Hematopoietic multipotent progenitor cell (in vitro differentiated cells): ENCODE data around the gene UBXN11. TPM values are rescaled to one million over a fixed set of nuclear protein-coding genes. Genes with fewer than 3 reads are reported as not detected.

ENCODE experiments used
- DNase-seq, 3 donors: peaks; one replicate each; pipeline ENCODE4 v3.0.0-alpha.2; 2011 to 2015; ENCODE audit warnings: low read depth in 2 of 3, low spot score in 2 of 3
- total RNA-seq: library from RNA; depleted of rRNA; stranded (reverse); fragments of >200 nt; gene quantifications from one replicate; pipeline ENCODE4 v1.2.3, GENCODE V29; 2012

Gene UBXN11
- total RNA-seq, result 18.6 TPM

- peak; percentile 77 to 95 (median 93) for DNase-seq
Observed at GRCh38 chr1:26306290-26307229, at the start of gene UBXN11. UBXN11 (minus strand) TSS chr1:26306636; CDS start chr1:26302883, 3,753 bp downstream.

GRCh38 chr1:26356106-26356505 lies 49.7 kb upstream of the UBXN11 start:
- no peak for DNase-seq

DNA sequence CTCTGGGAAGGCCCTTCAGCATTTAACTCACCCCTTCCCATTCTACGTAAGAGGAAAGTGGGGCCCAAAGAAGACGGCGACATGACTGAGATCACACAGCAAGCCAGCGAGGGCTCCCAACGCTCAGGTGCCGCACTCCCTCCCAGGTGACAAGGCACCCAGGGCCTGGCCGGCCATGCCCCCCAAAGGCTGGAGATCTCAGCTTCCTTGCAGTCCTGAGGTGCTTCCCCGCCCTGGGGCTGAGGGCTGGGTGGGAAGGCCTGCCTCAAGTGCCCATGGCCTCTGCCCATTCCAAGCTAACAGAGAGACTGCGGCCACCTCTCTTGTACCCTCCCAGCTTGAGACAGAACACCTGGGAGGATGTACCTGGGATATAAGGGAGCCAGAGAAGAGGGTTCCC lies 48.5 kb upstream of the UBXN11 start:
- no peak for DNase-seq

DNA sequence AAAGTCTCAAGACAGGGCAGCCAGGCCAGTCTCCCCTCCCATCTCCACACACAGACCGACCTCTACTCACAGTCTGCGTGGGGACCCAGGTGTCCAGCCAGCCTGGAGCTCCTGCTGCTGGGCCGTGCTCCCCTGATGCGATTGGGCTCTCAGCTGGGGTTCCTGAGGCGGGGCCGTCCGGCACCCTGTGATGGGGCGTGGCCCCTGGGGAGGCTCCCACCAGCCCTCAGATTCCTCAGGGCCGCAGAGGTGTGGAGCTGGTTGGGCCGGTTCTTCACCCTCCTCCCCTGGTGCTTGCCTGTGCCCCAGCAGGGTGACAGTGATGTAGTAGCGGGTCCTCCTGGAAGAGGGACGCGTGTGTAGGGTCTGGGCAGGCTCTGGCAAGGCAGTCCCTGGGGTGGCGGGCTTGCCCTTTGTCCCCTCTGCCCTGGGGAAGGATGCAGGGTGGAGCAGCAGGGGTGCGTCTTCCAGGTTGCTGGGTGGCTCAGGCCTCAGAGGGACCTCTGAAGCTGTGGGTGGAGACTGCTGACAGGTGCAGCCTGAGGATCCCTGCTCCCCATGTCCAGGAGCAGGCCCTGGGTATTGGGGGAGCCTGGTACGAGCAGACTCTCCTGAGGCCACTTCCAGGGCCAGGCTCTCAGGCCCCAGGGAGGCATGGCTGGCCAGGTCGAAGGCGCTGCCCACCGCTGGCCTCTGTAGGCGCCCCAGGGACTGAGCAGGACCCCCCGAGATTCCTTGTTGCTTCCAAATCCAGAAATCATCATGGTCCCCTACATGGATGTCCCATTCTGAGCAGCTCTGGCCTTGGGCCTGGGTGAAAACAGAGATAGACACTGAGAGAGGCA lies 47.8 kb upstream of the UBXN11 start, which contains the start of gene CRYBG2:
TSS of gene CRYBG2 (minus strand) at position 155 of the 845 bp plus-strand sequence. CDS start 7,473 bp downstream, outside the sequence.
- no peak for DNase-seq

DNA sequence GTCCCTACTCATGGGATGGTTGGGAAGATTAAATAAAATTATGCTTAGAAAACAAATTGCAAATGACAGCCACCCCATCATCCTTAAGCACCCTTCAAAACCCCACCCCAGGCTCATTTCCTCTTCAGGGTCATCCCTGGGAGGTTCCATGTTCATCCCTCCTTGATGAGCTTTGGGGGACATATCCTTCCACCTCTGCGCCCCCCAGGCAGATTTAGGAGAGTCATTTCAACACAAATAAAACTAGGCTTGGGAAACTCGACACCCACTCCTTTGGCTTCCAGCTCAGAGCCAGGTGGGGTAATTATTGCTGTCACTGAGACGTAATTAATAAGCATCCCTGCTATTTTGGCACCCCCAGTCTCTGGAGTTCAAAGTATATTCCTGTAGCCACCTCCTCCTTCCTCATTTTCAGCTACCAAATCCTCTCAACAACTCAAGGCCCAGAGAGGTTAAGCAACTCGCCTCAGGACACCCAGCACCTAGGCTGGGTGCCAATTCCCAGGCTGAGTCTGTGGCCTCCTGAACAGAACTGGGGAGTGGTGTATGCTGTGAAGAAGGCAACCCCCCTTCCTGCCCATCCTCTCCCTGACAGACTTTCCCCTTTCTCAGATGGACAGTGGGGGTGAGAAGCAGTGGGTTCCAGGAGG lies 46.9 kb upstream of the UBXN11 start:
- DNase-seq, result no peak

GRCh38 chr1:26352338-26352679 lies 45.9 kb upstream of the UBXN11 start:
- DNase-seq, result no peak

- DNase-seq, result no peak
Observed at GRCh38 chr1:26351590-26352337, 45.3 kb upstream of the UBXN11 start.

DNA sequence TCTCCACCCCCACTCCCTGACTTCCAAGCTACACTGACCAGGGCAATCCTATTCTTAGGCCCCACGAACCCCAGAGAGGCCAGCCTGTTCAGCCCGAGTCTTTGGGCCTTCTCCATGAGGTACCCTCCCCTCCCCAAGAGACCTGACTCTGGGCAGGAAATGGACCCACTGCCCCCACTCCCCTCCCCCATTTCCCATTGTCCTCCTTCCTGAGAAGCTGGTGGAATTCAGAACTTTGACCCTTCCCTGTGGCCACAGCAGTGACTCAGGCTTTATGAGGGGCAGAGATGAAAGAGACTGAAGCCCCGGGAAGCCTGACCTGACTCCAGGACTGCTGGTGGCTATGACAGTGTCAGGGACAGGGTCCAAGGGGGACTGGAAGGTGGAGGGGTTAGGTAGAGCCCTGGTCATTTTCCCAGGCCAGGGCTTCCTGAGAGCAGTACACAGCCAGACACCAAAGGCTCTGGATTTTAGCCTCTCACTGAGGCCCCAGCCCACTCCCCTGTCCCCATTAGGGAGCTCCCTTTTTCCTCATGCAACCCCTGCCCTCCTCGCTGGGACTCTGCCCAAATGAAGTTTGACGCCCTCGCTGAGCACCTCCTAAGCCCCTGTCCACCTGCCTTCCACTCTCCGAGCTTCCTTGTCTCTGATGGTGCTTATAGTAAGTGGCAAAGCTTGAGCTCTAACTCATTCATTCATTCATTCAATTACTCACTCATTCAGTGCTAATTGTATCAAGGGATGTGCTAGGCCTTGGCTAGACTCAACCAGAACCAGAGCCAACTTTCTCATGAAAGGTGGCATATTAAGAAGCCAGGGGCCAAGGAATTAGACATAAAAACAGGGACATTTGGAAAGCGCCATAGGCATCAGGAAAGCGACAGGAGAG lies 44.5 kb upstream of the UBXN11 start:
- DNase-seq, result no peak

DNA sequence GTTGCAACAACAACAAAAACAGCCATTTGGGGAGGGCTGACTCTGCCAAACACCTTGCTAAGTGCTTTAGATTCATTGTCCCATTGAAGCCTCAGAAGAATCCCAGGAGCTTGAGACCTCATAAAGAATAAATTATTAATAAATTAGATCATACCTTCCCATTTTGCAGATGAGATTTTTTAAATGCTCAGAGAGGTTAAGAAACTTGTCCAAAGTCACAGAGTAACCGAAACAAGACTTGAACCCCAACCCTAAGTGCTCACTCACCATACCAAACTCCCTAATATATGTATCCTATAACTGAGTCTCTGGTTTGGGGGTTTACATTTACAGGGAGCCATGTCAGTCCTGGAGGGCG lies 43.9 kb upstream of the UBXN11 start:
- DNase-seq, result no peak

DNA sequence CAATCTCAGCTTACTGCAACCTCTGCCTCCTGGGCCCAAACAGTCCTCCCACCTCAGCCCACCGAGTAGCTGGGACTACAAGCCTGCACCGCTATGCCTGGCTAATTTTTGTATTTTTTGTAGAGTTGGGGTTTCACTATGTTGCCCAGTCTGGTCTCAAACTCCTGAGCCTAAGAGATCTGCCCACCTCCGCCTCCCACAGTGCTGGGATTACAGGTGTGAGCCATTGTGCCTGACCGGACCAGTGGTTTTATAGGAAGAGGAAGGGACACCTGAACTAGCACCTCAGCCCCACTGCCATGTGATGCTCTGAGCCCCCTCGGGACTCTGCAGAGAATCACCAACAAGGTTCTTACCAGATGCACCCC lies 43.4 kb upstream of the UBXN11 start:
- no peak for DNase-seq

- no peak for DNase-seq
Observed at GRCh38 chr1:26349188-26349876, 42.9 kb upstream of the UBXN11 start.

DNA sequence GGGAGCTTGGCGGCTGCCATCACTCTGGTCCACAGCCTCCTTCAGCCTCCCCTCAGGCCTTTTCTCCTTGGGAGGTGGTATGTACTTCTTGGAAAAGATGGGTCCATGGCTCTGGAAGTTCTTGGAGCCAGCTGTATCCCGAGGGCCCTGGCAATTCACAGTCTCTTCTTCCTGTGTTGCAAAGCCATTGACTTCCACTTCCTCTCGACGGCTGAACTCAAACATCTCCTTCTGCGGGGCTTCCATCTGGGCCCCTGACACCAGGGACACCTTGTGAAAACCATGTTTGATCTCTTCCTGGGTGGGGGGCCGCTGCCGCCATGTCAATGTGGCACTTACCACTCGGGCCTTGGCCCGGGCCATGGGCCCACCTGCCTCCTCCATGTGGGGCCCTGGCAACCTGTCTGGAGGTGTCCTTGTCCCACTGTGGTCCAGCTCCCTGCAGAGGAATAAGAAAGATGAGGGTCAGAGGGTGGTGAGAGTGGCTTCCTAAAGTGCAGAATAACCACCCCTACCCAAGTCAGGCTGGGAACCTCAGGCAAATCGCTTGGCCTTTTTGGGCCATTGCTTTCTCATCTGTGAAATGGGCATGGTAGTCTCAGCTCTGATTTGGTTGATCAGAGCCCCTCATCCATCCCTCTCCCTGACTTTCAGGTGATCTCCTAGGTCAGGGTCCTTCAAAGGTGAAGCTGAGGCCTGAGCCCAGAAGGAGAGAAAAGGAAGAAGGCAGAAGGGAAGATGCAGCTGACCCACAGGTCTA lies 40.0 kb upstream of the UBXN11 start:
- no peak for DNase-seq

- DNase-seq, result no peak
Observed at GRCh38 chr1:26345718-26346117, 39.3 kb upstream of the UBXN11 start.

GRCh38 chr1:26344147-26344920 lies 37.9 kb upstream of the UBXN11 start:
- no peak for DNase-seq

- no peak for DNase-seq
Observed at GRCh38 chr1:26340047-26340481, 33.6 kb upstream of the UBXN11 start.

DNA sequence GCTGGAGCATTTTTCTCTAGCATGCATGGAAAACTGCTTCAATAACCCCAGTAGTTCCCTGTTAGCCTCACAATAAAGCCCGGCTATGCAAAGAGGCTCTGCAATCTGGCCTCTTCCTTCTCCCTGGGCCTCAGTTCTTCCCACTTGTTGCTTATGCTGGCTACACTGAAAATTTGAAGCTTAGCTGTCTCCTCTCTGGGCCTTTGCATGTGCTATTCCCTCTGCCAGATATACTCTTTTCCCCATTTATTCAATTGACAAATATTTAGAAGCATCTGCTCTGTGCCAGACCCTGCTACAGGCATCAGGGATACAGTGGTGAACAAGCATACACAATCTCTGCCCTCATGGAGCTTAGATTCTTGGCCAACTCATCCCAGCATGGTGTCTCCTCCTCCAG lies 32.2 kb upstream of the UBXN11 start:
- no peak for DNase-seq

- DNase-seq, result no peak
Observed at GRCh38 chr1:26337625-26338024, 31.2 kb upstream of the UBXN11 start.
